Mucosa of rectum (tissue), 2 donors: ENCODE results near the gene TNPO3.
"Not testable (repeated sequence)": the region's sequence is repeated elsewhere in the genome, so short reads cannot be mapped to it uniquely, and the experiment has no call there.

Experiments used
- H3K27ac ChIP-seq, 2 donors: one replicate each; pipeline ENCODE4 v1.7.0; 2013; ENCODE audit warnings: inconsistent platforms in 2 of 2, low read depth in 2 of 2, low read length in 2 of 2
- H3K27me3 ChIP-seq, 2 donors: one replicate each; pipeline ENCODE4 v1.7.0; 2013; ENCODE audit warnings: low read length in 2 of 2; ENCODE audit not compliant: control insufficient read depth in 2 of 2, insufficient read depth in 2 of 2
- H3K36me3 ChIP-seq, 2 donors: one replicate each; pipeline ENCODE4 v1.7.0; 2013; ENCODE audit warnings: low read length in 2 of 2; ENCODE audit not compliant: control insufficient read depth in 2 of 2, insufficient read depth in 2 of 2
- H3K4me1 ChIP-seq, 2 donors: one replicate each; pipeline ENCODE4 v1.7.0; 2013; ENCODE audit warnings: low read length in 2 of 2, mild to moderate bottlenecking in 1 of 2; ENCODE audit not compliant: control insufficient read depth in 2 of 2, insufficient read depth in 2 of 2
- H3K4me3 ChIP-seq, 2 donors: one replicate each; pipeline ENCODE4 v1.7.0; 2013; ENCODE audit warnings: low read length in 2 of 2
- H3K9ac ChIP-seq, 2 donors: one replicate each; pipeline ENCODE4 v1.7.0; 2013; ENCODE audit warnings: low read length in 2 of 2, low read depth in 1 of 2, mild to moderate bottlenecking in 1 of 2
- H3K9me3 ChIP-seq, 2 donors: one replicate each; pipeline ENCODE4 v1.7.0; 2013; ENCODE audit warnings: low read length in 2 of 2; ENCODE audit not compliant: control insufficient read depth in 2 of 2
- donor health status: healthy.
- donor health status: Normal muscosa, but diverticular disease.

The TNPO3 gene

GRCh38 chr7:129006636-129007414, 48.1 kb downstream of the TNPO3 start:
- Histone ChIP-seq H3K4me1 (no peaks in the 10 kb centered on the region), H3K4me3 (no peak overlapping the region), H3K9ac (no peak overlapping the region), H3K36me3 (peaks cover 16 to 20% of the 10 kb centered on the region in 2 donors), H3K9me3 (no peaks in the 10 kb centered on the region), H3K27ac (no peak overlapping the region), H3K27me3 (no peaks in the 10 kb centered on the region)

GRCh38 chr7:129005186-129005585, 49.7 kb downstream of the TNPO3 start:
- H3K36me3 ChIP-seq, result peaks cover 27 to 34% of the 10 kb centered on the region in 2 donors
- H3K9me3 ChIP-seq, result no peaks in the 10 kb centered on the region
- H3K27me3 ChIP-seq, result no peaks in the 10 kb centered on the region
- no peak overlapping the region for H3K9ac ChIP-seq
- H3K4me3 ChIP-seq, result no peak overlapping the region
- H3K27ac ChIP-seq, result no peak overlapping the region
- H3K4me1 ChIP-seq, result no peaks in the 10 kb centered on the region

DNA sequence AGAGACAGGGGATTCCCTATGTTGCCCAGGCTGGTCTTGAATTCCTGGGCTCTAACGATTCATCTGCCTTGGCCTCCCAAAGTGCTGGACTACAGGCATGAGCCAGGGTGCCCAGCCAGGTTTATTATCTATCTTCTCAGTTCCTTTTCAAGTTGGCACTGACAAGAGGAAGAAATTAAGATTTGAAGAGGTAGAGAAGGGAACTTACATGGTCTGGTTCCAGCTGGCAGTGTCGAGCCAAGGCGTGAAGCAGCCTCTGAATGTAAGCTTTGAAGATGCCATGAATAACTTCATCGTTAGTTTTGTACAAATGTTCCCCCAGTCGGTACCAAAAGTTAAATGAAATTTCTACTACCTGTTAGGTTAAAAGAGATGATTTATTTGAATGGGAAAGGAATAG, 57.7 kb downstream of the TNPO3 start:
- no peaks in the 10 kb centered on the region for H3K27me3 ChIP-seq
- H3K4me1 ChIP-seq, result no peaks in the 10 kb centered on the region
- no peak overlapping the region for H3K4me3 ChIP-seq
- no peak overlapping the region for H3K27ac ChIP-seq
- H3K9ac ChIP-seq, result no peak overlapping the region
- H3K9me3 ChIP-seq, result no peaks in the 10 kb centered on the region
- peaks cover 42 to 50% of the 10 kb centered on the region in 2 donors for H3K36me3 ChIP-seq

GRCh38 chr7:128994560-128994959, 60.4 kb downstream of the TNPO3 start:
- not testable (repeated sequence) for H3K9me3 ChIP-seq, H3K4me3 ChIP-seq, H3K27me3 ChIP-seq, H3K4me1 ChIP-seq, H3K9ac ChIP-seq, H3K27ac ChIP-seq
- H3K36me3 ChIP-seq, result peaks cover 37 to 51% of the 10 kb centered on the region in 2 donors

GRCh38 chr7:128993419-128993818, 61.5 kb downstream of the TNPO3 start:
- Histone ChIP-seq H3K4me1 (no peaks in the 10 kb centered on the region), H3K4me3 (no peak overlapping the region), H3K9ac (no peak overlapping the region), H3K36me3 (peaks cover 32 to 48% of the 10 kb centered on the region in 2 donors), H3K9me3 (no peaks in the 10 kb centered on the region), H3K27ac (no peak overlapping the region), H3K27me3 (no peaks in the 10 kb centered on the region)

DNA sequence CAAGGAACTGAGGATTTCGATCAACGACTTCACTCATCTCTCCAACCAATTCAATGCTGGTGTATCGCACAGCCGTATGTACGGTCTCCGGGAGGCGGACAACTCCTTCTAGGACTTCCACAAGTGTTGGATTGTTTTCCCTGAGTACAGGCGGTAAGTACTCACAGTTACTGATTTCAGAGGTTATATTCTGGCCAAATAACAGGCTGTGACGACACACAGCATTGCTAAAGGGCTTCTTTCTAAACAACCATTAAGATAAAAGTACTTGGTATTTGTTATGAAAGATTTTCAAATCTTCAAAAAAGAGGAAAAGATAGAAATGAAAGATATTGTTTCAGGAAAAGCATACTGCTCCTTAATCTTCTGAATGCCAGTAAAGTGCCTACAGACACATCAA, 65.0 kb downstream of the TNPO3 start:
- H3K9me3 ChIP-seq, result no peaks in the 10 kb centered on the region
- H3K4me3 ChIP-seq, result no peak overlapping the region
- no peak overlapping the region for H3K9ac ChIP-seq
- H3K4me1 ChIP-seq, result no peaks in the 10 kb centered on the region
- H3K27ac ChIP-seq, result no peak overlapping the region
- H3K36me3 ChIP-seq, result peaks cover 35 to 48% of the 10 kb centered on the region in 2 donors
- H3K27me3 ChIP-seq, result no peaks in the 10 kb centered on the region

DNA sequence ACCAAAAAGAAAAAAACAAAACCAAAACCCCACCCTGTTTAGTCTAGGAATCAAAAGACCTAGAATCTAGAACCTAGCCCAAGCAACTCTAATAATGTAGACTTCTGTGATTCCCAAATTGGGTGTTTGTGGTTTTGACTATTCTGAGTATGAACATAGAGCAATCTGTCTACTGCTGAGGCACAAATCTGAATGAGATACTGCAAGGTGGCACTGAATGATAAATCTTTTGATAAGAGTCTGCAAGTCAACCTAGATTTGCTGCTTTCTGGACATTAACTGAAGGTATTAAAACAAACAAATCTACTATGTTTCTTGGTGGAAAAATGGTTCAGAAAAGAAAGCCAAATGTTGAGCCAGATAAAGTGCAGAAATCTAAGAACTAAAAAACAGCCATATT, 66.5 kb downstream of the TNPO3 start:
- Histone ChIP-seq H3K4me1 (no peaks in the 10 kb centered on the region), H3K4me3 (no peak overlapping the region), H3K36me3 (peaks cover 40 to 52% of the 10 kb centered on the region in 2 donors)

DNA sequence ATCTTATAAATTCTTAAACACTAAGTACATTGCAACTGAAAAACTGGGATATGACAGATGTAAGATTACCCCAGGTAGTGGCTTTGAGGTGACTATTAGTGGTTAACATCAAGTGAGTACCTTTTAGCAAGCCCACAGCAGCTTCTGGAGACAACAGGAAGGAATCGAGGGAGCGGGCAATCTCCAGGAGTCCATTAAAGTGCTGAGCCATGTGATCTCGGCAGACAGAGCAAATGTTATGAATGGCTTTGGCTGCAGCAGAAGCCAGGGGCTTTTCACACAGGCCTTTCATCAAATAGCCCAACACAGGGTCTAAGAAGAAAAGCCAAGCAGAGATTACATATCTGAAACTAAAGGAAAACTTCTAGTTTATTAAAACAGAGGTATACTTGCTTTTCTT, 68.3 kb downstream of the TNPO3 start:
- Histone ChIP-seq H3K9ac (no peak overlapping the region), H3K4me1 (no peaks in the 10 kb centered on the region), H3K27me3 (no peaks in the 10 kb centered on the region), H3K9me3 (no peaks in the 10 kb centered on the region), H3K27ac (no peak overlapping the region), H3K36me3 (peaks cover 47 to 53% of the 10 kb centered on the region in 2 donors), H3K4me3 (no peak overlapping the region)

More for the DNA sequence above, 66.5 kb downstream of the TNPO3 start:
- Histone ChIP-seq H3K27ac (no peak overlapping the region), H3K9me3 (no peaks in the 10 kb centered on the region), H3K27me3 (no peaks in the 10 kb centered on the region), H3K9ac (no peak overlapping the region)

GRCh38 chr7:128985660-128986059, 69.3 kb downstream of the TNPO3 start:
- no peaks in the 10 kb centered on the region for H3K9me3 ChIP-seq
- no peaks in the 10 kb centered on the region for H3K4me1 ChIP-seq
- H3K4me3 ChIP-seq, result no peak overlapping the region
- no peaks in the 10 kb centered on the region for H3K27me3 ChIP-seq
- H3K36me3 ChIP-seq, result peaks cover 45 to 48% of the 10 kb centered on the region in 2 donors
- no peak overlapping the region for H3K9ac ChIP-seq
- no peak overlapping the region for H3K27ac ChIP-seq

DNA sequence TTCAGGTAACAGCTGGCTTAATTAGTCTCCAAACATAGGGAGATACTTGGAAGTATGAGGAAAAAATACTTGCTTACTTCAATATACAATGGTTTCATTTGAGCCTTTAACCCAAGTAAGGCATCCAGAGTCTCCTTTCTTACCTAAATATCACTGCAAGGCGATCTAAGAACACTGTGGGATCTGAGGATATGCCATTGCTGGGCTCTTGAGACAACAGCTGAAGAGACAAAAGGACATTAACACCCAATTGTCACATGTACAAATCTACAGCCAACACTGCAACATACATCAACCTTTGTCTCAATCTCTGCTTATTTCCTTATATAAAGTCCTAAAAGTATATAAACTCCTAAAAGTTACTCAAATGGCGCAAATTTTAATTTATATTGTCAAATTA, 72.8 kb downstream of the TNPO3 start:
- Histone ChIP-seq H3K27me3 (no peaks in the 10 kb centered on the region), H3K36me3 (peaks cover 48 to 59% of the 10 kb centered on the region in 2 donors), H3K9ac (no peak overlapping the region), H3K4me3 (no peak overlapping the region), H3K4me1 (no peaks in the 10 kb centered on the region), H3K27ac (no peak overlapping the region), H3K9me3 (no peaks in the 10 kb centered on the region)
